ENCODE data around the gene CAMK2D.

- no peak for TF ChIP-seq POLR2A (IDR thresholded peaks at IDR 0.05)
- TF ChIP-seq CTCF (IDR thresholded peaks at IDR 0.05), result no peak
- no peak for TF ChIP-seq POLR2AphosphoS5 (IDR thresholded peaks at IDR 0.05; ENCODE audit: insufficient read depth in 1 of 2, low read depth in 1 of 2)
Measured at GRCh38 chr4:113637823-113638561, 123.5 kb downstream of the CAMK2D start.
